Natural killer cell (primary cell): ENCODE data around the gene TMEM33. TPM values are rescaled to one million over a fixed set of nuclear protein-coding genes. Genes with fewer than 3 reads are reported as not detected.

Experiments
- ATAC-seq, 3 donors: fragments of 150-1000 bp in 2 of 3; fragments of 200-7000 bp in 1 of 3; cut with Tn5 transposase; 1 replicate in 1 of 3; 2 replicates in 2 of 3; pipeline ENCODE4 v1.10.0; 2021; ENCODE audit warnings: mild to moderate bottlenecking in 2 of 3, moderate library complexity in 2 of 3
- DNase-seq, 2 donors: peaks; one replicate each; pipeline versions ENCODE4 v3.0.0 to v3.0.0-alpha.2; 2013 to 2021; ENCODE audit warnings: mixed read lengths in 1 of 2
- H3K27ac ChIP-seq: one replicate; pipeline ENCODE4 v1.5.1; 2013; ENCODE audit warnings: mild to moderate bottlenecking, low read length
- H3K27me3 ChIP-seq: one replicate; pipeline ENCODE4 v1.6.1; 2013; ENCODE audit warnings: low read length; ENCODE audit not compliant: control insufficient read depth, insufficient read depth
- H3K36me3 ChIP-seq: one replicate; pipeline ENCODE4 v1.6.1; 2013; ENCODE audit warnings: low read length; ENCODE audit not compliant: control insufficient read depth, insufficient read depth
- H3K4me1 ChIP-seq: one replicate; pipeline ENCODE4 v1.6.1; 2013; ENCODE audit warnings: low read length; ENCODE audit not compliant: control insufficient read depth, insufficient read depth
- H3K4me3 ChIP-seq: one replicate; pipeline ENCODE4 v1.5.1; 2013; ENCODE audit warnings: low read length
- H3K9me3 ChIP-seq: one replicate; pipeline ENCODE4 v1.6.1; 2013; ENCODE audit warnings: low read length; ENCODE audit not compliant: control insufficient read depth, insufficient read depth
- H3K27ac Mint-ChIP-seq, 2 donors: one replicate each; pipeline ENCODE4 v1.8.0; 2022; ENCODE audit warnings: mild to moderate bottlenecking in 2 of 2, mixed read lengths in 2 of 2, moderate library complexity in 1 of 2
- H3K27me3 Mint-ChIP-seq, 2 donors: one replicate each; pipeline ENCODE4 v1.8.0; 2022; ENCODE audit warnings: low read depth in 2 of 2, mixed read lengths in 2 of 2
- H3K36me3 Mint-ChIP-seq: one replicate; pipeline ENCODE4 v1.8.0; 2022; ENCODE audit warnings: mixed read lengths
- H3K4me1 Mint-ChIP-seq, 2 donors: one replicate each; pipeline ENCODE4 v1.8.0; 2022; ENCODE audit warnings: mixed read lengths in 2 of 2
- H3K4me3 Mint-ChIP-seq: one replicate; pipeline ENCODE4 v1.8.0; 2022; ENCODE audit warnings: mild to moderate bottlenecking, moderate library complexity, mixed read lengths
- H3K9me3 Mint-ChIP-seq, 2 donors: one replicate each; pipeline ENCODE4 v1.8.0; 2022; ENCODE audit warnings: mixed read lengths in 2 of 2
- WGBS: methylation state at CpG from one replicate; pipeline ENCODE4 v1.1.7; 2013; ENCODE audit warnings: missing lambda C conversion rate; ENCODE audit not compliant: insufficient coverage; 5-methylcytosine and 5-hydroxymethylcytosine counted together
- intact Hi-C: fragments of 100-400 bp; cut with micrococcal nuclease; formaldehyde crosslinking; loops from one replicate; pipeline ENCODE4 v1.14.2; 2022
- total RNA-seq, 4 donors: library from RNA; stranded (reverse); fragments of 120-200 nt in 1 of 4; gene quantifications; one replicate each; pipeline versions ENCODE4 v1.2.3 to v1.2.4, GENCODE V29; 2013 to 2022
- TF ChIP-seq, protein P1 (sequence below): fragments of 200-600 bp; IDR thresholded peaks from one replicate; pipeline ENCODE4 v1.8.0; 2022; ENCODE audit warnings: antibody characterized with exemption

Gene TMEM33
- total RNA-seq, 3 donors from 2014 or later (not counting 1 experiment from before 2014, with no cell fraction given), result 30.3 to 37.4 (median 33.5) TPM

DNA sequence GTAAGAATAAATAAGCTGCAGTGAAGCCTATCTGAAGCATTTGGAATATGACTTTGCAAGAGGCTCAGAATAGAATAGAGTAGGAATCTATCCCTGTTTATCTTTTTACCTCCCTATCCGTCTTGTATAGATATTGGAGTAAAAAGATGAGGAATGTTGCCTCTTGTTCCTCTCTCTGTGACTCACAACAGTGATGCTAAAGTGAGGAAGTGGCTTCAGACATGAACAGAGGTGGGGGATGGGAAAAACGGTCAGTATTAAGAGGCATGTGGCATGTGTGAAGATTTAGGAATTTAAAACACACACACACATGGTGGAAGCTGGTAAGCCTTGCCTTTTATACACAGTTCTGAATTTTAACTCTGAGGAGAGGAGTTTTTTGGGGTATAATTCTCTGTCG, 42.5 kb downstream of the TMEM33 start:
- H3K27me3 ChIP-seq, result no peaks in the 10 kb centered on the region
- Mint-ChIP-seq H3K9me3 (no peaks in the 10 kb centered on the region), H3K4me1 (no peaks in the 10 kb centered on the region), H3K27me3 (peaks cover 15 to 17% of the 10 kb centered on the region in 2 donors), H3K36me3 (no peaks in the 10 kb centered on the region), H3K27ac (no peak overlapping the region), H3K4me3 (no peak overlapping the region)
- H3K4me3 ChIP-seq, result no peak overlapping the region
- H3K9me3 ChIP-seq, result no peaks in the 10 kb centered on the region
- H3K27ac ChIP-seq, result no peak overlapping the region
- TF ChIP-seq, protein P1, sequence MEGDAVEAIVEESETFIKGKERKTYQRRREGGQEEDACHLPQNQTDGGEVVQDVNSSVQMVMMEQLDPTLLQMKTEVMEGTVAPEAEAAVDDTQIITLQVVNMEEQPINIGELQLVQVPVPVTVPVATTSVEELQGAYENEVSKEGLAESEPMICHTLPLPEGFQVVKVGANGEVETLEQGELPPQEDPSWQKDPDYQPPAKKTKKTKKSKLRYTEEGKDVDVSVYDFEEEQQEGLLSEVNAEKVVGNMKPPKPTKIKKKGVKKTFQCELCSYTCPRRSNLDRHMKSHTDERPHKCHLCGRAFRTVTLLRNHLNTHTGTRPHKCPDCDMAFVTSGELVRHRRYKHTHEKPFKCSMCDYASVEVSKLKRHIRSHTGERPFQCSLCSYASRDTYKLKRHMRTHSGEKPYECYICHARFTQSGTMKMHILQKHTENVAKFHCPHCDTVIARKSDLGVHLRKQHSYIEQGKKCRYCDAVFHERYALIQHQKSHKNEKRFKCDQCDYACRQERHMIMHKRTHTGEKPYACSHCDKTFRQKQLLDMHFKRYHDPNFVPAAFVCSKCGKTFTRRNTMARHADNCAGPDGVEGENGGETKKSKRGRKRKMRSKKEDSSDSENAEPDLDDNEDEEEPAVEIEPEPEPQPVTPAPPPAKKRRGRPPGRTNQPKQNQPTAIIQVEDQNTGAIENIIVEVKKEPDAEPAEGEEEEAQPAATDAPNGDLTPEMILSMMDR, result no peak
- no peaks in the 10 kb centered on the region for H3K36me3 ChIP-seq
- DNase-seq, result no peak
- WGBS, result 88% methylated on average over 1 of the region's 3 CpGs
- no peaks in the 10 kb centered on the region for H3K4me1 ChIP-seq
- intact Hi-C loops, result no loop called here
- no peak for ATAC-seq

DNA sequence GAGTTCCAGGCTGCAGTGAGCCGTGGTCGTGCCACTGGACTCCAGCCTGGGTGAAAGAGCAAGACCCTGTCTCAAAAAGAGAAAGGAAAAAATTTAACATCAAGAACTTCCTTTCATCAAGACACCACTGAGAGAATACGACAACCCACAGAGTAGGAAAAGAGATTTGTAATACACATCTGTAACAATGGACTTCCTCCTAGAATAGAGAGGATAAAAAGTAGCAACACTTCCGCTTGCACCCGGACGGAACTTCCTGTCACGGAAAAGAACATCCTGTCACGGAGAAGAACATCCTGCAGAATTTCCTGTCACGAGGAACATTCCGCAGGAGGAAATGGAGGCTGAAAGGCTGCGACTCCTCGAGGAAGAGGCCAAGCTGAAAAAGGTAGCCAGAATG, 46.2 kb downstream of the TMEM33 start, which contains the start of gene DCAF4L1:
Gene DCAF4L1 (plus strand): TSS at position 301 of the 400 bp plus-strand sequence. CDS start 37 bp downstream, at position 338.
- Histone ChIP-seq H3K4me3 (no peak within 1 kb of the TSS), H3K27ac (no peak within 1 kb of the TSS), H3K27me3 (no peaks in the 10 kb centered on the region), H3K9me3 (no peaks in the 10 kb centered on the region), H3K4me1 (no peaks in the 10 kb centered on the region), H3K36me3 (no peaks in the 10 kb centered on the region)
- no peak for DNase-seq
- Mint-ChIP-seq H3K4me1 (no peaks in the 10 kb centered on the region), H3K36me3 (no peaks in the 10 kb centered on the region), H3K9me3 (no peaks in the 10 kb centered on the region), H3K4me3 (no peak within 1 kb of the TSS), H3K27ac (no peak within 1 kb of the TSS), H3K27me3 (peaks cover 24 to 34% of the 10 kb centered on the region in 2 donors)
- WGBS, result 92% methylated on average over 11 of the region's 12 CpGs
- intact Hi-C loops, result no loop called here
- no peak for ATAC-seq
- TF ChIP-seq, protein P1, result no peak

DNA sequence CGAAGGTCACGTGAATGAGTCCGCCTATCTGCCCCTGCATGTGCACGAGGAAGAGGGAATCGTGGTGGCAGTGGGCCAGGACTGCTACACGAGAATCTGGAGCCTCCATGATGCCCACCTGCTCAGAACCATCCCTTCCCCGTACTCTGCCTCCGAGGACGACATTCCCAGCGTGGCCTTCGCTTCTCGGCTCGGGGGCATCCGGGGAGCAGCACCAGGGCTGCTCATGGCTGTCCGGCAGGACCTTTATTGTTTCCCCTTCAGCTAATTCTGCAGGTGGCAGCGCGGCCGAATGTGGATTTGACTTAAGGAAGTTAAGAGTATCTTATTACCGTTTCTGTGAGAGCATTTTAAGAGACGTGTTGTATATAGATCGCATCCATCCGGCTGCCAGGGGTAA, 47.5 kb downstream of the TMEM33 start:
- Mint-ChIP-seq H3K27ac (no peak overlapping the region), H3K4me3 (no peak overlapping the region)

More for the DNA sequence above, 47.5 kb downstream of the TMEM33 start:
- TF ChIP-seq, protein P1, result no peak
- DNase-seq, result no peak
- no peak for ATAC-seq
- Histone ChIP-seq H3K4me3 (no peak overlapping the region), H3K4me1 (no peaks in the 10 kb centered on the region), H3K9me3 (no peaks in the 10 kb centered on the region), H3K27ac (no peak overlapping the region), H3K27me3 (no peaks in the 10 kb centered on the region), H3K36me3 (no peaks in the 10 kb centered on the region)
- H3K9me3 Mint-ChIP-seq, result no peaks in the 10 kb centered on the region
- 95% methylated on average over 22 of the region's 22 CpGs for WGBS
- H3K4me1 Mint-ChIP-seq, result no peaks in the 10 kb centered on the region
- intact Hi-C loops, result no loop called here
- H3K27me3 Mint-ChIP-seq, result peaks cover 19 to 24% of the 10 kb centered on the region in 2 donors
- no peaks in the 10 kb centered on the region for H3K36me3 Mint-ChIP-seq
